ENCODE measurements around the gene PHOX2A.

Gene PHOX2A

GRCh38 chr11:72229336-72229924 lies 14.5 kb downstream of the PHOX2A start:
- peaks cover 32% of the 10 kb centered on the region for H3K79me2 ChIP-seq (ENCODE audit: insufficient read depth, low read length)
- H4K20me1 ChIP-seq (ENCODE audit: insufficient read depth, low read length, poor library complexity, severe bottlenecking): peaks cover 24% of the 10 kb centered on the region

GRCh38 chr11:72228844-72229231 lies 15.1 kb downstream of the PHOX2A start:
- H3K36me3 ChIP-seq (ENCODE audit: insufficient read depth, low read length): peaks cover 56% of the 10 kb centered on the region; the same call in 1 of the 2 replicates

More at GRCh38 chr11:72229336-72229924, 14.5 kb downstream of the PHOX2A start:
- Histone ChIP-seq H3K9me2 (replicated peaks; ENCODE audit: low read depth, low read length) (no peaks in the 10 kb centered on the region), H3K4me3 (ENCODE audit: low read length, poor library complexity, severe bottlenecking) (no peak overlapping the region), H3K4me1 (ENCODE audit: insufficient read depth, low read length, poor library complexity, severe bottlenecking) (peaks cover 20% of the 10 kb centered on the region), H3K9me3 (ENCODE audit: insufficient read depth, low read depth, low read length) (no peaks in the 10 kb centered on the region), H3K36me3 (ENCODE audit: insufficient read depth, low read length) (peaks cover 58% of the 10 kb centered on the region; the same call in 1 of the 2 replicates), H3K27me3 (ENCODE audit: insufficient read depth, low read length, poor library complexity, severe bottlenecking) (no peaks in the 10 kb centered on the region), H3K4me2 (ENCODE audit: low read depth, low read length, poor library complexity, severe bottlenecking) (no peak overlapping the region), H3F3A (ENCODE audit: low read depth) (no peaks in the 10 kb centered on the region), H2AFZ (ENCODE audit: low read length) (no peak overlapping the region), H3K9ac (ENCODE audit: low read depth, low read length, poor library complexity, severe bottlenecking) (no peak overlapping the region)
- no peak for TF ChIP-seq EZH2phosphoT487 (IDR thresholded peaks at IDR 0.05; ENCODE audit: borderline replicate concordance)
- no peak for TF ChIP-seq CTCF (conservative IDR thresholded peaks at IDR 0.05; ENCODE audit: low read length)

GRCh38 chr11:72228229-72228843 lies 15.6 kb downstream of the PHOX2A start:
- TF ChIP-seq CTCF (conservative IDR thresholded peaks at IDR 0.05; ENCODE audit: low read length) (no peak), EZH2phosphoT487 (IDR thresholded peaks at IDR 0.05; ENCODE audit: borderline replicate concordance) (no peak)

More at GRCh38 chr11:72228844-72229231, 15.1 kb downstream of the PHOX2A start:
- Histone ChIP-seq H3K79me2 (ENCODE audit: insufficient read depth, low read length) (peaks cover 37% of the 10 kb centered on the region), H3K9me3 (ENCODE audit: insufficient read depth, low read depth, low read length) (no peaks in the 10 kb centered on the region), H4K20me1 (ENCODE audit: insufficient read depth, low read length, poor library complexity, severe bottlenecking) (peaks cover 24% of the 10 kb centered on the region), H3K4me2 (ENCODE audit: low read depth, low read length, poor library complexity, severe bottlenecking) (no peak overlapping the region), H3K9me2 (replicated peaks; ENCODE audit: low read depth, low read length) (no peaks in the 10 kb centered on the region), H2AFZ (ENCODE audit: low read length) (no peak overlapping the region), H3F3A (ENCODE audit: low read depth) (no peaks in the 10 kb centered on the region), H3K9ac (ENCODE audit: low read depth, low read length, poor library complexity, severe bottlenecking) (no peak overlapping the region), H3K27me3 (ENCODE audit: insufficient read depth, low read length, poor library complexity, severe bottlenecking) (no peaks in the 10 kb centered on the region), H3K4me3 (ENCODE audit: low read length, poor library complexity, severe bottlenecking) (no peak overlapping the region), H3K4me1 (ENCODE audit: insufficient read depth, low read length, poor library complexity, severe bottlenecking) (peaks cover 25% of the 10 kb centered on the region)
- TF ChIP-seq CTCF (conservative IDR thresholded peaks at IDR 0.05; ENCODE audit: low read length) (no peak), EZH2phosphoT487 (IDR thresholded peaks at IDR 0.05; ENCODE audit: borderline replicate concordance) (no peak)

More at GRCh38 chr11:72228229-72228843, 15.6 kb downstream of the PHOX2A start:
- Histone ChIP-seq H3F3A (ENCODE audit: low read depth) (no peaks in the 10 kb centered on the region), H3K27me3 (ENCODE audit: insufficient read depth, low read length, poor library complexity, severe bottlenecking) (no peaks in the 10 kb centered on the region), H4K20me1 (ENCODE audit: insufficient read depth, low read length, poor library complexity, severe bottlenecking) (peaks cover 24% of the 10 kb centered on the region), H3K4me2 (ENCODE audit: low read depth, low read length, poor library complexity, severe bottlenecking) (no peak overlapping the region), H3K79me2 (ENCODE audit: insufficient read depth, low read length) (peaks cover 37% of the 10 kb centered on the region), H3K9ac (ENCODE audit: low read depth, low read length, poor library complexity, severe bottlenecking) (no peak overlapping the region), H3K4me3 (ENCODE audit: low read length, poor library complexity, severe bottlenecking) (no peak overlapping the region), H2AFZ (ENCODE audit: low read length) (no peak overlapping the region), H3K9me3 (ENCODE audit: insufficient read depth, low read depth, low read length) (no peaks in the 10 kb centered on the region), H3K36me3 (ENCODE audit: insufficient read depth, low read length) (peaks cover 51% of the 10 kb centered on the region; the same call in 1 of the 2 replicates), H3K9me2 (replicated peaks; ENCODE audit: low read depth, low read length) (no peaks in the 10 kb centered on the region), H3K4me1 (ENCODE audit: insufficient read depth, low read length, poor library complexity, severe bottlenecking) (peaks cover 25% of the 10 kb centered on the region)

Measured in Loucy (cell line).